ENCODE measurements around the gene TMEM53.
"Not testable (repeated sequence)": the region's sequence is repeated elsewhere in the genome, so short reads cannot be mapped to it uniquely, and the experiment has no call there.

Gene TMEM53

DNA sequence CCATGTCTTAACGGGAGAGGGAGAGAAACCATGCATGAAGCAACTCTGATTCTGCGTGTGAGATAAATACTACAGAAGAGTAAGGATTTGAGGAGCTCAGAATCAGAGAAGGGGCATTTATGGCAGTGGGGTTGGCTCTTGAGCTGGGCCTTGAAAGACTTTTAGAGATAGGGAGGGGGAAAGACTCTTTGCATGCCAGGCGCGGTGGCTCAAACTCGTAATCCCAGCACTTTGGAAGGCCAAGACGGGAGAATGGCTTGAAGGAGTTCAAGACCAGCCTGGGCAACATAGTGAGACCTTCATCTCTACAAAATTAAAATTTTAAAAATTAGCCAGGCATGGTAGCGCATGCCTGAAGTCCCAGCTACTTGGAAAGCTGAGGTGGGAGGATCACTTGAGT is 905 bp upstream of the TMEM53 start:
- Mint-ChIP-seq H3K27me3 (peaks cover 3% of the 10 kb centered on the region), H3K4me1 (peaks cover 25% of the 10 kb centered on the region), H3K9me3 (no peaks in the 10 kb centered on the region), H3K27ac (peak overlapping the region; percentile 21), H3K4me3 (peak overlapping the region; percentile 82), H3K36me3 (no peaks in the 10 kb centered on the region)
- DNase-seq, result no peak
- CTCF ChIA-PET, result interaction anchor here (0.6 to 2.0 kb wide), 5 partner anchors 16 to 55 kb away, joined by 3 to 13 read pairs (median 3); partner anchors contain the start of gene RNU5D-1

DNA sequence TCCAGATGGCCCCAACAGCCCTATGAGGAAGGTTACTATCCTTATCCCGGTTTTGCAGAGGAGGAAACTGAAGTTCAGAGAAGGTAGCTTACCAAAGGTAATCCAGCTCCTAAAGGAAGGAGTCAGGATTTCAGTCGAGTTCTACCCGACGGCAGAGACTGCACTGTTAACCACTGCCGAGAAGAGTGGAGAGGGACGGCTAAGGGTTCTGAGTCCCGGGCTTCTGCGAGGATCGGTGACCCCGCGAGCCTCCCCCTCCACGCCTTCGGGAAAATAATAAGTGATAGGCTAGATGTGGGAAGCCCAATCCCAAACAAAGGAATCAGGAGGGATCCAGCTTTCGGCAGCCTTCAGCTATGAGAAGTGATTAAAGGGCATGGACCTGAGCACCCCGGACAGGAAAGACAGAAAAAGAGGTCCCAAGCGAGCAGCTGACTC is 587 bp downstream of the TMEM53 start:
- Mint-ChIP-seq H3K27ac (peak overlapping the region; percentile 63), H3K36me3 (no peaks in the 10 kb centered on the region), H3K4me3 (peak overlapping the region; percentile 82), H3K9me3 (no peaks in the 10 kb centered on the region), H3K27me3 (no peaks in the 10 kb centered on the region), H3K4me1 (peaks cover 25% of the 10 kb centered on the region)
- no peak for DNase-seq
- CTCF ChIA-PET, result interaction anchor here (0.6 to 2.0 kb wide), 7 partner anchors 11 to 905 kb away, joined by 3 to 13 read pairs (median 3); partner anchors contain the start of gene RNU5D-1

DNA sequence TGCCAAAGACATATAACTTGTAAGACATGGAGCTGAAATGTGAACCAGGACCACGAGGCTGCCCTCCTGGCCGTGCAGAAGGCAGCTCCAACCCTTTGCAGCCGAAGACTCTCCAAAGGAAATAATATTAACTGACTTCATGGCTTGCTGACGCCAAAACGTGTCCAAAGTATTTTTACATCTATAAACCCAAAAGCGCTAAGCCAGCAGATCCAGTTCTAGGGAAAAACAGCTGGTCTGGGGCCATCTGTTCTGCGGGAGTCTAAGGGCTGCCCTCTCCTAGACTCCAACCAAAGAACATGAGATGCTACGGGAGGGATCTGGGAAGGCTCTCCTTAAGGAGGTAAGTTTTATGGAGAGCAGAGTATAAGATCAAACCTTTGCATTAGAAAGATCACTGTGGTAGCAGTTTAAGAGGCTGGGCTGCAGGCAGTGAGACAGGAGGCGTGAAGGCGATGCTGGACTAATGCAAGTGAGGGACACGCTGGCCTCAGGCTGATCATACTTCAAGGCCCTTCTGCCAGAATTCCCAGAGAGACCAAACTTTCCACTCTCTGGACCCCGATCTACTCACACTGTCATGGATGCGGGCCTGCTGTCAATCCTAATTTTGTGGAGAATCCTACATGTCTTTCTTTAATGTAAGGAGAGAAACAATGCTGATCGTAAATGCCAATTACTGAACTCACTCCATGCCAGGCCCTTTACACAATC is 1.2 kb downstream of the TMEM53 start:
- H3K4me1 Mint-ChIP-seq, result peaks cover 25% of the 10 kb centered on the region
- no peak for DNase-seq
- no peaks in the 10 kb centered on the region for H3K9me3 Mint-ChIP-seq
- peak overlapping the region; percentile 82 for H3K4me3 Mint-ChIP-seq
- H3K27ac Mint-ChIP-seq, result peak overlapping the region; percentile 63
- H3K27me3 Mint-ChIP-seq, result no peaks in the 10 kb centered on the region
- CTCF ChIA-PET, result interaction anchor here (1.3 to 2.0 kb wide), 4 partner anchors 14 to 21 kb away, joined by 3 to 13 read pairs (median 5); no protein-coding TSS in a partner anchor
- no peaks in the 10 kb centered on the region for H3K36me3 Mint-ChIP-seq

DNA sequence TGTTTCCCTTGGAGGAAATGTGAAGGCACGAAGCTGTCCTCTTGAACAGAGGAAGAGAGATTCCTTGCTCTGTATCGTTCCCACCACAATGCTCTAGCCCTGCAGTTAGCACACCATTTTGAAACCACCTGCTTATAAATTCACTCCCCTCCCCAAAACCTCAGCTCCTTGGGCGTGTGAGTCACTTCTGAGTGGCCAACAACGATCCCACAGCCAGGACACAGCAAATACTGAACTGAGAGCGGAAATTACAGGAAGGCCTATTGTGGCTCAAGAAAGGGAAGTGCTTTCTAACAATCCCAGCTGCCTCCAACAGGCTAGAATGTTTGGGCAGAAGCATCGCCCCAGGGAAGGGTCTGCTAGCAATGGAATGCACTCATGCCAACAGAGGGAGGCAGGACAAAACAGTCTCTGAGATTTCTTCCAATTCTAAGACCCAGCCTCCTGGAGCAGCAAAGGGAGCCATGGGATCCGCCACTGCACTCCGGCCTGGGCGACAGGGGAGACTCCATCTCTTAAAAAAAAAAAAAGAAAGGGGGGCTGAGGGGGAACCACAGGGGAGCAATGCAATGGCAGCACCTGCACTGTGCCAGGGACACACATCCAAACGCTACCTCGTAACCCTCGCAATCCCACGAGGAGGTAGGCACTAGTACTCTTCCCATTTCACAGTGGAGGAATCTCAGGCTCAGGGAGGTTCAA is 1.9 kb downstream of the TMEM53 start:
- H3K27ac Mint-ChIP-seq, result no peak overlapping the region
- CTCF ChIA-PET, result interaction anchor here (1.6 kb wide), 1 partner anchor 20 kb away, joined by 7 read pairs; no protein-coding TSS in a partner anchor

DNA sequence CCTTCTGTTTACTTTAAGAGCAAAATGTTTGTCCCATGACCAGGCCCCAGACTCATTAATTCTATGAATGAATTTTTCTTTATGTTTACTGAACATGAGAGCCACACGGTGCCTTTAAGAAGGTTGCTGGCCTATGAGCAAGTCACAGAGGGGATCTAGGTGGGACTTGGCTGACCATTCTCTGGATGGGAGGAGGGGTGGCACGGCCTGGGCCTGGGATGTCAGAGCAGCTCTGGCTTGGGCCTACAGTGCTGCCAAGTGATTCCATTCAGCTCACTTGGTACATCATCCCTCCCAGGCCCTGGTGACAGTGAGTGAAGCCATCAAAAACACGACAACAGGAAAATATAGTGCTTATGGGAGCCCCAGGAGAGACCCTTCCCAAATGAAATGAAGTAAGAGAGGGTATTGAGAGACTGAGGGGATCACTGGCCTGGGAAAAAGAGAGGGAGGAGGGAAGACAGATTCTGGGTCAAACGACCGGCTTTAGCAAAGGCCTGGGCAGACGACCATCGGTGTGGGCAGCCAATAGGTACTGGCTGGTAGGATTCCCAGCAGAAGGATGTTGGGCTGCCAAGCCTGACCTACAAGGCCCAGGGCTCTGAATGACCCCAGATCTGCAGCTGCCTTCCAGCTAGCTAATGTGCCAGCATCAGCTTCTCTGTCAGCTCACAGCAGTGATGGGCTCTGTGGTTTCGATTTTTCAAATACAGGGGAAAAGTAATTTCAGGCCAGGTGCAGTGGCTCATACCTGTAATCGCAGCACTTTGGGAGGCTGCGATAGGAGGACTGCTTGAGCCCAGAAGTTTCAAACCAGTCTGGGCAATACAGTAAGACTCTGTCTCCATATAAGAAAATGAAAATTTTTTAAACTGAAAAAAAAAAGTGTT is 3.3 kb downstream of the TMEM53 start:
- CTCF ChIA-PET, result interaction anchor here (1.6 kb wide), 1 partner anchor 18 kb away, joined by 7 read pairs; no protein-coding TSS in a partner anchor
- no peaks in the 10 kb centered on the region for H3K27me3 Mint-ChIP-seq
- no peak overlapping the region for H3K27ac Mint-ChIP-seq
- DNase-seq, result no peak
- no peaks in the 10 kb centered on the region for H3K36me3 Mint-ChIP-seq
- H3K9me3 Mint-ChIP-seq, result no peaks in the 10 kb centered on the region
- H3K4me3 Mint-ChIP-seq, result no peak overlapping the region
- H3K4me1 Mint-ChIP-seq, result peaks cover 25% of the 10 kb centered on the region

More for the DNA sequence above, 1.9 kb downstream of the TMEM53 start:
- Mint-ChIP-seq H3K36me3 (no peaks in the 10 kb centered on the region), H3K27me3 (no peaks in the 10 kb centered on the region), H3K4me1 (peaks cover 25% of the 10 kb centered on the region), H3K9me3 (no peaks in the 10 kb centered on the region), H3K4me3 (peak overlapping the region; percentile 3)
- DNase-seq, result no peak

DNA sequence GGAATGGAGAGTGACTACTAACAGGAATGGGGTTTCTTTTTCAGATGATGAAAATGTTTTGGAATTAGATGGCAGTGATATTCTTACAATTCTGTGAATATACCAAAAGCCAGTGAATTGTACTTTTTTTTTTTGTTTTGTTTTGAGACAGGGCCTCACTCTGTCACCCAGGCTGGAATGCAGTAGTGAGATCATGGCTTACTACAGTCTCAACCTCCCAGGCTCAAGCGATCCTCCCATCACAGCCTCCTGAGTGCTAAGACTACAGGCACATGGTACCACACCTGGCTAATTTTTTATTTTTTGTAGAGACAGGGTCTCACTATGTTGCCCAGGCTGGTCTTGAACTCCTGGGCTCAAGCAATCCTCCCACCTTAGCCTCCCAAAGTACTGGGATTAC is 7.6 kb downstream of the TMEM53 start:
- not testable (repeated sequence) for H3K4me1 Mint-ChIP-seq, H3K27me3 Mint-ChIP-seq

DNA sequence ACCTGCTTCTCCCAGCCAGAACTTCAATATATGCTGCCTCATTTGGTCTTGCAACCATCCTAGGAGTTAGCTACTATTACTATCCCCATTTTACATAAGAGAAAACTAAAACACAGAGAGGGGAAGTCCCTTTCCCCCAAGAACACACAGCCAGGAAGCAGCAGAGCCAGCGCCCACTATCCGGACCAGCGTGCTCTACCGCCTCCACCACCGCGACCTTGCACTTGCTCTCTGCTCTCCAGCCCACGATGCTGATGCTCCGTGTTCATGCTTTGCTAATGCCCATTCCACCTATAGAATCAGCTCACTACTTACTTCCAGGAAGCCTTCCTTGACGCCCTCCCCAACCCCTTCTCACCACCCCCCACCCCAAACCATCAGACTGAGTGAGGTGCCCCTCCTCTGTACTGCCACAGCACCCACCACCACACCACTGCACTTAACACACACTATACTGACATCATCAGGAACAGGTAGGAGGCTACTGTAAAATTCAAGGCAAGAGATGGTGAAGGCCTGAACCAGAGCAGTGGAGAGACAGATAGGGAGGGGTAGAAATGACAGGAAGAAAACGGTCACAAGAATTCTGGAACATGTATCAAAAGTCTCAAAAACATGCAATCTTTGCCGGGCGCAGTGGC is 9.4 kb downstream of the TMEM53 start:
- Mint-ChIP-seq H3K9me3 (no peaks in the 10 kb centered on the region), H3K4me3 (no peak overlapping the region), H3K4me1 (peaks cover 8% of the 10 kb centered on the region), H3K27me3 (no peaks in the 10 kb centered on the region), H3K27ac (peak overlapping the region; percentile 6), H3K36me3 (no peaks in the 10 kb centered on the region)
- CTCF ChIA-PET, result interaction anchor here (5.6 kb wide), 1 partner anchor 12 kb away, joined by 40 read pairs; no protein-coding TSS in a partner anchor
- DNase-seq, result no peak

More for the DNA sequence above, 7.6 kb downstream of the TMEM53 start:
- CTCF ChIA-PET, result interaction anchor here (5.6 kb wide), 1 partner anchor 14 kb away, joined by 40 read pairs; no protein-coding TSS in a partner anchor
- DNase-seq, H3K36me3 Mint-ChIP-seq, H3K4me3 Mint-ChIP-seq, H3K27ac Mint-ChIP-seq, H3K9me3 Mint-ChIP-seq: not testable (repeated sequence)

DNA sequence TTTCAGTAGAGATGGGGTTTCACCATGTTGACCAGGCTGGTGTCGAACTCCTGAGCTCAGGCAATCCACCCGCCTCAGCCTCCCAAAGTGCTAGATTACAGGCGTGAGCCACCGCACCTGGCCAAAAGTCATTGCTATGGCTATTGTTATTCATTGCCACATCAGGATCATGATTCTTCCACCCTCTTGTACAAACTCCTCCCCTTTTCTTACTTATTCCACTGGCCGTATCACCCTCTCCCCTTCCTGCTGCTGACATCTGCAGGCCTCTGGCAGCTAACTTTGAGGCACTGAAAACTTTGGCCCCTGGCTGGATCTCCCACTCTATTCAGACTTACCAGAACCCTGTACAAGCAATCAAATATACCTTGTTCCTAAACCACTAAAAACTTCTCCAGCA is 10.9 kb downstream of the TMEM53 start:
- DNase-seq, result no peak
- H3K4me3 Mint-ChIP-seq, result no peak overlapping the region
- H3K9me3 Mint-ChIP-seq, result no peaks in the 10 kb centered on the region
- H3K36me3 Mint-ChIP-seq, result no peaks in the 10 kb centered on the region
- H3K4me1 Mint-ChIP-seq, result peaks cover 8% of the 10 kb centered on the region
- H3K27me3 Mint-ChIP-seq, result no peaks in the 10 kb centered on the region
- CTCF ChIA-PET, result interaction anchor here (1.1 to 5.6 kb wide), 2 partner anchors 11 to 16 kb away, joined by 3 to 40 read pairs; no protein-coding TSS in a partner anchor
- peak overlapping the region; percentile 9 for H3K27ac Mint-ChIP-seq

DNA sequence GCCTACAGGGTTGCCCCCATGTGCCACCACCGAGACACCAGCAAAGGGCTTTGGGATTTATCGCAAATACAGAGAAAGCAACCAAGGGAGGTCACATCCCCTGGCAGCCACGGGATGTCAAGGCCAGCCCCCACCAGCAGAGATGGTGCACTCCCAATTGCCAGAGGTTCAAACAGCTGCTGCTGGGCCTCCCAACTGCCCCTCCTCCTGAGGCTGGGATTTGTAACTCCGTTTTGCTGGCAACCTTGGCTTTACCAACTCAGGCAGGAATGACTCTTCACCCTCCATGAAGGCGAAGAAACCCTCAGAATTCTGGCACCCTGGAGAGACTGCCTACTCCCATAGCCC is 11.6 kb downstream of the TMEM53 start:
- no peak overlapping the region for H3K4me3 Mint-ChIP-seq
- peaks cover 8% of the 10 kb centered on the region for H3K4me1 Mint-ChIP-seq
- H3K36me3 Mint-ChIP-seq, result no peaks in the 10 kb centered on the region
- no peak overlapping the region for H3K27ac Mint-ChIP-seq
- H3K27me3 Mint-ChIP-seq, result no peaks in the 10 kb centered on the region
- H3K9me3 Mint-ChIP-seq, result no peaks in the 10 kb centered on the region
- DNase-seq, result no peak
- CTCF ChIA-PET, result interaction anchor here (1.1 to 5.6 kb wide), 2 partner anchors 10 to 17 kb away, joined by 3 to 40 read pairs; no protein-coding TSS in a partner anchor

DNA sequence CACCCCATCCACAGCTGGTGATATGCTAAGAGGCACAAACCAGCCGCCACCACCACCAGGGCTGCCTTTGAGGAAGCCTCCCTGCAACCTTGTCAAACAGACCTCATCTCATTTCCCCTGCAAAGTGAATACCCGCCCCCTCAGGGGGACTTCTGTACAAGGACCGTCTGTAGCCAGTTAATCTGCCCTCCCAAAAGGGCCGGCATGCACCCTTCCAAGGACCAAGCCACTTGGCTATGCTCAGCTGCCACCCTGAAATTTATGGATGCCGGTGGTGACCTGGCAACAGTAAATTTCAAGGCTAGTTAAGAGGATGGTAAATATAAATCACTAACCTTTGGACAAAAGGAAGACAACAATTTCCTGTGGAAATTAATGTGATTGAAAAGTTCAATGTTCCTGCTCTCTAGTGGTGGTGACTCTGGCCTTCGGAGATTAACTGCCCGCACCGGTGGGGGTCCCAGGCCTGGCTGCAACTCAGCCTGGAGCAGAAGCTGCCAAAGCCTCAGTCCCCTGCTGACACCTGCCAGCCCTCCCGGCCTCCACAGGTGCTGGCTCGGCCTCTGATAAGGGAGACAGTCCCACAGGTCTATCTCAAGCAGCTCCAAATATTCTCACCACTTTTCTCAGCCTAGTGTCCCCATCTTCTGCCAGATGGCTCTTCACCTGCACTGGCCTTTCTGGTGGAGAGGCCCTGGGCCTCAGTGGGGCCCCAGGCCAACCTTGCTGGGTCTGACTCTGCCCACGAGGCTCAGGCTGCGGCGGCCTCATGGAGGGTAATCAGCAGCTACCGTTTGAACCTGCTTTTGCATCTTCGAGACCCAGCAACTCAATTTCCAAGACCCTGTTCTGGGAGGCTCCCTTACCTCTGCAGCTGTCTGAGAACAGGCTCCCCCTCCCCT is 12.2 kb downstream of the TMEM53 start:
- H3K36me3 Mint-ChIP-seq, result no peaks in the 10 kb centered on the region
- H3K27ac Mint-ChIP-seq, result no peak overlapping the region
- CTCF ChIA-PET, result interaction anchor here (5.6 kb wide), 1 partner anchor 10 kb away, joined by 40 read pairs; no protein-coding TSS in a partner anchor
- H3K27me3 Mint-ChIP-seq, result no peaks in the 10 kb centered on the region
- H3K9me3 Mint-ChIP-seq, result no peaks in the 10 kb centered on the region
- no peak for DNase-seq
- H3K4me1 Mint-ChIP-seq, result peaks cover 8% of the 10 kb centered on the region
- H3K4me3 Mint-ChIP-seq, result no peak overlapping the region

DNA sequence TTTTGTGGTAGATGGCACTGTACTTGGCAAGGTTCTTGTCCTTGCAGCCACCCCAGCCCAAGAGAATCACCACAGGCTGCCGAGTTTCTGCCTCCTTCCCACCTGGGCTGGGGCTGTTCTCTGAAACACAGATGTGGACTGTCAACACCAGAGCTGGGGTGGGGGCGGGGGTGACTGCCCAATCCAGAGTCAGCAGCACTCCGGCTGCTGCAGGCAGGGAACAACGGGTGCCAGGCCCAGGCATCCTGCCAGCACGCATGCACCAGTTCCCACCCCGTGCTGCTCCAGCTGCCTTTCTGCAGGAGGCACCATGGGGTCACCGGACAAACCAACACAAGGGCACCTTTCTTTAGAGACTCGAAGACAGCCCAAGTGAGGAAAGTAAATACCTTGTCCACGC is 14.1 kb downstream of the TMEM53 start:
- CTCF ChIA-PET, result interaction anchor here (0.7 to 1.1 kb wide), 2 partner anchors 22 to 400 kb away, joined by 3 to 4 read pairs; no protein-coding TSS in a partner anchor
- Mint-ChIP-seq H3K27me3 (no peaks in the 10 kb centered on the region), H3K4me1 (peaks cover 8% of the 10 kb centered on the region), H3K27ac (no peak overlapping the region), H3K36me3 (no peaks in the 10 kb centered on the region), H3K9me3 (no peaks in the 10 kb centered on the region), H3K4me3 (no peak overlapping the region)
- no peak for DNase-seq

DNA sequence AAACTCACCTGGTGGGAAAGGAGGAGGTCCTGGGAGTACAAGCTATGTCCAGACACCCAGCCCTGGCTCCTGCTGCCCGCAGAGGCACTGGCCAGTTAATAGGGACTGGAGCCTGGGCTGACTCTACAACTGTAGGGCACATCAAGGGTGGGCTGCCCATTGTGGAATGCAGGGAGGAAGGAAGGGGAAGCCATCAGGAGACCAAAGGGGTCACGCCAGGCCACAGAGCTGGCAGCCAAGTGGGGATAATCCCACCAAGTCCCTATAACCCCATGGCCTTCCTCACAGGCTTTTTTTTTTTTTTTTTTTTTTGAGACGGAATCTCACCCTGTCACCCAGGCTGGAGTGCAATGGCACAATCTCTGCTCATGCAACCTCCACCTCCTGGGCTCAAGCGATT is 14.7 kb downstream of the TMEM53 start:
- peaks cover 3% of the 10 kb centered on the region for H3K4me1 Mint-ChIP-seq
- H3K36me3 Mint-ChIP-seq, result no peaks in the 10 kb centered on the region
- H3K27me3 Mint-ChIP-seq, result no peaks in the 10 kb centered on the region
- H3K4me3 Mint-ChIP-seq, result no peak overlapping the region
- no peak for DNase-seq
- H3K9me3 Mint-ChIP-seq, result no peaks in the 10 kb centered on the region
- CTCF ChIA-PET, result interaction anchor here (0.7 to 1.1 kb wide), 3 partner anchors 16 to 400 kb away, joined by 3 to 4 read pairs (median 3); no protein-coding TSS in a partner anchor
- H3K27ac Mint-ChIP-seq, result no peak overlapping the region

All from activated naive CD4-positive, alpha-beta T cell treated with anti-CD3 and anti-CD28 coated beads, Interleukin-2, amount 10 ng/mL, durations not matched to agents 7 days and 5 days (primary cell).